ENCODE measurements around the gene HPSE2. TPM values are rescaled to one million over a fixed set of nuclear protein-coding genes. Genes with fewer than 3 reads are reported as not detected.

HPSE2 gene
- total and polyA plus RNA-seq, 8 donors, result 0.58 to 15.8 (median 2.0) TPM

GRCh38 chr10:98971464-98971863 is 264.2 kb downstream of the HPSE2 start:
- no peak for TF ChIP-seq POLR2A (IDR thresholded peaks at IDR 0.05)
- no peak for TF ChIP-seq CTCF (IDR thresholded peaks at IDR 0.05)
- no peak for TF ChIP-seq POLR2AphosphoS5 (IDR thresholded peaks at IDR 0.05)
- TF ChIP-seq EP300 (IDR thresholded peaks at IDR 0.05), result no peak
- no peak for DNase-seq
- Histone ChIP-seq H3K27me3 (no peaks in the 10 kb centered on the region), H3K27ac (no peak overlapping the region), H3K9me3 (no peaks in the 10 kb centered on the region), H3K4me1 (no peaks in the 10 kb centered on the region), H3K4me3 (no peak overlapping the region), H3K36me3 (no peaks in the 10 kb centered on the region)
- 55 to 63% (median 60%) methylated on average over 2 of the region's 2 CpGs for WGBS, 5 donors
- intact Hi-C loops (cut with DNase I; ENCODE audit: low total_unique reads), result no loop called here

- Histone ChIP-seq H3K27ac (peak overlapping the region in 1 of 5 donors; percentile 17), H3K36me3 (no peaks in the 10 kb centered on the region), H3K27me3 (no peaks in the 10 kb centered on the region), H3K4me3 (no peak overlapping the region), H3K4me1 (no peaks in the 10 kb centered on the region), H3K9me3 (no peaks in the 10 kb centered on the region)
- DNase-seq, result no peak
- TF ChIP-seq POLR2A (IDR thresholded peaks at IDR 0.05), result no peak
- no peak for TF ChIP-seq CTCF (IDR thresholded peaks at IDR 0.05)
- intact Hi-C loops (cut with DNase I; ENCODE audit: low total_unique reads), result no loop called here
These were observed 268.1 kb downstream of the HPSE2 start for GRCh38 chr10:98967601-98968000.

- peaks cover 0 to 11% (median 3%) of the 10 kb centered on the region in 4 donors for H3K4me1 ChIP-seq
- H3K27ac ChIP-seq, result no peak overlapping the region
- H3K36me3 ChIP-seq, result no peaks in the 10 kb centered on the region
- no peaks in the 10 kb centered on the region for H3K9me3 ChIP-seq
- DNase-seq, result no peak
- TF ChIP-seq EP300 (IDR thresholded peaks at IDR 0.05) (no peak), POLR2A (IDR thresholded peaks at IDR 0.05) (no peak), CTCF (IDR thresholded peaks at IDR 0.05) (no peak), POLR2AphosphoS5 (IDR thresholded peaks at IDR 0.05) (no peak)
- intact Hi-C loops (cut with DNase I; ENCODE audit: low total_unique reads), result no loop called here
- no peaks in the 10 kb centered on the region for H3K27me3 ChIP-seq
- no peak overlapping the region for H3K4me3 ChIP-seq
- WGBS, 5 donors, result 43 to 64% (median 55%) methylated on average over 2 of the region's 2 CpGs
These were observed 272.0 kb downstream of the HPSE2 start for GRCh38 chr10:98963608-98964007.

GRCh38 chr10:98959379-98959778 is 276.3 kb downstream of the HPSE2 start:
- no peak overlapping the region for H3K4me3 ChIP-seq
- peak overlapping the region in 1 of 5 donors; percentile 41 for H3K27ac ChIP-seq

More at GRCh38 chr10:98959379-98959778, 276.3 kb downstream of the HPSE2 start:
- Histone ChIP-seq H3K27me3 (no peaks in the 10 kb centered on the region), H3K4me1 (peaks cover 0 to 17% (median 8%) of the 10 kb centered on the region in 4 donors), H3K36me3 (no peaks in the 10 kb centered on the region), H3K9me3 (no peaks in the 10 kb centered on the region)
- intact Hi-C loops (cut with DNase I; ENCODE audit: low total_unique reads), result no loop called here
- 21 to 41% (median 31%) methylated on average over 2 of the region's 2 CpGs for WGBS, 5 donors
- DNase-seq, result no peak
- TF ChIP-seq POLR2A (IDR thresholded peaks at IDR 0.05), result no peak
- TF ChIP-seq EP300 (IDR thresholded peaks at IDR 0.05), result no peak
- no peak for TF ChIP-seq CTCF (IDR thresholded peaks at IDR 0.05)
- no peak for TF ChIP-seq POLR2AphosphoS5 (IDR thresholded peaks at IDR 0.05)
